ENCODE measurements around the gene SLCO6A1. TPM values are rescaled to one million over a fixed set of nuclear protein-coding genes. Genes with fewer than 3 reads are reported as not detected.

Gene SLCO6A1
- total RNA-seq, 1 donor from 2014 or later, result 0.52 TPM

GRCh38 chr5:102481054-102481715, 17.6 kb downstream of the SLCO6A1 start:
- Histone ChIP-seq H3K4me3 (ENCODE audit: low read length in 3 of 3) (no peak overlapping the region), H3K9me3 (ENCODE audit: control insufficient read depth in 3 of 3, low read length in 3 of 3) (no peaks in the 10 kb centered on the region), H3K36me3 (ENCODE audit: control insufficient read depth in 3 of 3, insufficient read depth in 3 of 3, low read length in 3 of 3) (no peaks in the 10 kb centered on the region), H3K27me3 (ENCODE audit: control insufficient read depth in 3 of 3, insufficient read depth in 3 of 3, low read length in 3 of 3) (no peaks in the 10 kb centered on the region), H3K27ac (ENCODE audit: low read depth, low read length) (no peak overlapping the region), H3K9ac (ENCODE audit: low read depth in 1 of 3, low read length in 3 of 3) (no peak overlapping the region), H3K4me1 (ENCODE audit: control insufficient read depth in 3 of 3, insufficient read depth in 3 of 3, low read length in 3 of 3) (no peaks in the 10 kb centered on the region)

- no peaks in the 10 kb centered on the region for H3K4me1 ChIP-seq (ENCODE audit: control insufficient read depth in 3 of 3, insufficient read depth in 3 of 3, low read length in 3 of 3)
- H3K9ac ChIP-seq (ENCODE audit: low read depth in 1 of 3, low read length in 3 of 3), result no peak overlapping the region
- H3K4me3 ChIP-seq (ENCODE audit: low read length in 3 of 3), result no peak overlapping the region
Observed at GRCh38 chr5:102453716-102454115, 45.1 kb downstream of the SLCO6A1 start.

GRCh38 chr5:102451082-102451481, 47.7 kb downstream of the SLCO6A1 start:
- no peaks in the 10 kb centered on the region for H3K36me3 ChIP-seq (ENCODE audit: control insufficient read depth in 3 of 3, insufficient read depth in 3 of 3, low read length in 3 of 3)
- H3K27ac ChIP-seq (ENCODE audit: low read depth, low read length), result no peak overlapping the region
- peaks cover 0 to 4% (median 3%) of the 10 kb centered on the region in 3 donors for H3K9me3 ChIP-seq (ENCODE audit: control insufficient read depth in 3 of 3, low read length in 3 of 3)
- no peak overlapping the region for H3K4me3 ChIP-seq (ENCODE audit: low read length in 3 of 3)
- no peaks in the 10 kb centered on the region for H3K27me3 ChIP-seq (ENCODE audit: control insufficient read depth in 3 of 3, insufficient read depth in 3 of 3, low read length in 3 of 3)
- no peak overlapping the region for H3K9ac ChIP-seq (ENCODE audit: low read depth in 1 of 3, low read length in 3 of 3)
- no peaks in the 10 kb centered on the region for H3K4me1 ChIP-seq (ENCODE audit: control insufficient read depth in 3 of 3, insufficient read depth in 3 of 3, low read length in 3 of 3)

More at GRCh38 chr5:102453716-102454115, 45.1 kb downstream of the SLCO6A1 start:
- H3K36me3 ChIP-seq (ENCODE audit: control insufficient read depth in 3 of 3, insufficient read depth in 3 of 3, low read length in 3 of 3), result no peaks in the 10 kb centered on the region
- no peak overlapping the region for H3K27ac ChIP-seq (ENCODE audit: low read depth, low read length)
- H3K27me3 ChIP-seq (ENCODE audit: control insufficient read depth in 3 of 3, insufficient read depth in 3 of 3, low read length in 3 of 3), result no peaks in the 10 kb centered on the region
- peaks cover 0 to 4% (median 3%) of the 10 kb centered on the region in 3 donors for H3K9me3 ChIP-seq (ENCODE audit: control insufficient read depth in 3 of 3, low read length in 3 of 3)

GRCh38 chr5:102450313-102450990, 48.3 kb downstream of the SLCO6A1 start:
- H3K9me3 ChIP-seq (ENCODE audit: control insufficient read depth in 3 of 3, low read length in 3 of 3), result peaks cover 0 to 4% (median 3%) of the 10 kb centered on the region in 3 donors
- no peaks in the 10 kb centered on the region for H3K4me1 ChIP-seq (ENCODE audit: control insufficient read depth in 3 of 3, insufficient read depth in 3 of 3, low read length in 3 of 3)
- H3K36me3 ChIP-seq (ENCODE audit: control insufficient read depth in 3 of 3, insufficient read depth in 3 of 3, low read length in 3 of 3), result no peaks in the 10 kb centered on the region
- H3K27me3 ChIP-seq (ENCODE audit: control insufficient read depth in 3 of 3, insufficient read depth in 3 of 3, low read length in 3 of 3), result no peaks in the 10 kb centered on the region
- H3K9ac ChIP-seq (ENCODE audit: low read depth in 1 of 3, low read length in 3 of 3), result no peak overlapping the region
- no peak overlapping the region for H3K4me3 ChIP-seq (ENCODE audit: low read length in 3 of 3)
- H3K27ac ChIP-seq (ENCODE audit: low read depth, low read length), result no peak overlapping the region

GRCh38 chr5:102433473-102433872, 65.3 kb downstream of the SLCO6A1 start:
- Histone ChIP-seq H3K9me3 (ENCODE audit: control insufficient read depth in 3 of 3, low read length in 3 of 3) (no peaks in the 10 kb centered on the region), H3K27me3 (ENCODE audit: control insufficient read depth in 3 of 3, insufficient read depth in 3 of 3, low read length in 3 of 3) (no peaks in the 10 kb centered on the region), H3K4me1 (ENCODE audit: control insufficient read depth in 3 of 3, insufficient read depth in 3 of 3, low read length in 3 of 3) (no peaks in the 10 kb centered on the region), H3K4me3 (ENCODE audit: low read length in 3 of 3) (no peak overlapping the region), H3K9ac (ENCODE audit: low read depth in 1 of 3, low read length in 3 of 3) (no peak overlapping the region), H3K36me3 (ENCODE audit: control insufficient read depth in 3 of 3, insufficient read depth in 3 of 3, low read length in 3 of 3) (no peaks in the 10 kb centered on the region), H3K27ac (ENCODE audit: low read depth, low read length) (no peak overlapping the region)

GRCh38 chr5:102421647-102422046, 77.2 kb downstream of the SLCO6A1 start:
- Histone ChIP-seq H3K4me3 (ENCODE audit: low read length in 3 of 3) (no peak overlapping the region), H3K27ac (ENCODE audit: low read depth, low read length) (no peak overlapping the region), H3K4me1 (ENCODE audit: control insufficient read depth in 3 of 3, insufficient read depth in 3 of 3, low read length in 3 of 3) (no peaks in the 10 kb centered on the region), H3K9me3 (ENCODE audit: control insufficient read depth in 3 of 3, low read length in 3 of 3) (no peaks in the 10 kb centered on the region), H3K36me3 (ENCODE audit: control insufficient read depth in 3 of 3, insufficient read depth in 3 of 3, low read length in 3 of 3) (no peaks in the 10 kb centered on the region), H3K9ac (ENCODE audit: low read depth in 1 of 3, low read length in 3 of 3) (no peak overlapping the region), H3K27me3 (ENCODE audit: control insufficient read depth in 3 of 3, insufficient read depth in 3 of 3, low read length in 3 of 3) (no peaks in the 10 kb centered on the region)

GRCh38 chr5:102418531-102418930, 80.3 kb downstream of the SLCO6A1 start:
- Histone ChIP-seq H3K27ac (ENCODE audit: low read depth, low read length) (no peak overlapping the region), H3K36me3 (ENCODE audit: control insufficient read depth in 3 of 3, insufficient read depth in 3 of 3, low read length in 3 of 3) (no peaks in the 10 kb centered on the region), H3K27me3 (ENCODE audit: control insufficient read depth in 3 of 3, insufficient read depth in 3 of 3, low read length in 3 of 3) (no peaks in the 10 kb centered on the region), H3K4me1 (ENCODE audit: control insufficient read depth in 3 of 3, insufficient read depth in 3 of 3, low read length in 3 of 3) (no peaks in the 10 kb centered on the region), H3K9ac (ENCODE audit: low read depth in 1 of 3, low read length in 3 of 3) (no peak overlapping the region), H3K9me3 (ENCODE audit: control insufficient read depth in 3 of 3, low read length in 3 of 3) (no peaks in the 10 kb centered on the region), H3K4me3 (ENCODE audit: low read length in 3 of 3) (no peak overlapping the region)

GRCh38 chr5:102414448-102414847, 84.4 kb downstream of the SLCO6A1 start:
- Histone ChIP-seq H3K4me1 (ENCODE audit: control insufficient read depth in 3 of 3, insufficient read depth in 3 of 3, low read length in 3 of 3) (no peaks in the 10 kb centered on the region), H3K27me3 (ENCODE audit: control insufficient read depth in 3 of 3, insufficient read depth in 3 of 3, low read length in 3 of 3) (no peaks in the 10 kb centered on the region), H3K27ac (ENCODE audit: low read depth, low read length) (no peak overlapping the region), H3K36me3 (ENCODE audit: control insufficient read depth in 3 of 3, insufficient read depth in 3 of 3, low read length in 3 of 3) (no peaks in the 10 kb centered on the region), H3K4me3 (ENCODE audit: low read length in 3 of 3) (no peak overlapping the region), H3K9me3 (ENCODE audit: control insufficient read depth in 3 of 3, low read length in 3 of 3) (no peaks in the 10 kb centered on the region), H3K9ac (ENCODE audit: low read depth in 1 of 3, low read length in 3 of 3) (no peak overlapping the region)

- H3K27me3 ChIP-seq (ENCODE audit: control insufficient read depth in 3 of 3, insufficient read depth in 3 of 3, low read length in 3 of 3), result no peaks in the 10 kb centered on the region
- no peak overlapping the region for H3K4me3 ChIP-seq (ENCODE audit: low read length in 3 of 3)
- H3K27ac ChIP-seq (ENCODE audit: low read depth, low read length), result no peak overlapping the region
- no peak overlapping the region for H3K9ac ChIP-seq (ENCODE audit: low read depth in 1 of 3, low read length in 3 of 3)
- H3K36me3 ChIP-seq (ENCODE audit: control insufficient read depth in 3 of 3, insufficient read depth in 3 of 3, low read length in 3 of 3), result no peaks in the 10 kb centered on the region
- peaks cover 2 to 6% (median 4%) of the 10 kb centered on the region in 3 donors for H3K9me3 ChIP-seq (ENCODE audit: control insufficient read depth in 3 of 3, low read length in 3 of 3)
- H3K4me1 ChIP-seq (ENCODE audit: control insufficient read depth in 3 of 3, insufficient read depth in 3 of 3, low read length in 3 of 3), result no peaks in the 10 kb centered on the region
Observed at GRCh38 chr5:102388235-102388634, 110.6 kb downstream of the SLCO6A1 start.

GRCh38 chr5:102385365-102385764, 113.4 kb downstream of the SLCO6A1 start:
- Histone ChIP-seq H3K27ac (ENCODE audit: low read depth, low read length) (no peak overlapping the region), H3K27me3 (ENCODE audit: control insufficient read depth in 3 of 3, insufficient read depth in 3 of 3, low read length in 3 of 3) (no peaks in the 10 kb centered on the region), H3K9ac (ENCODE audit: low read depth in 1 of 3, low read length in 3 of 3) (no peak overlapping the region), H3K36me3 (ENCODE audit: control insufficient read depth in 3 of 3, insufficient read depth in 3 of 3, low read length in 3 of 3) (no peaks in the 10 kb centered on the region), H3K4me3 (ENCODE audit: low read length in 3 of 3) (no peak overlapping the region), H3K4me1 (ENCODE audit: control insufficient read depth in 3 of 3, insufficient read depth in 3 of 3, low read length in 3 of 3) (no peaks in the 10 kb centered on the region), H3K9me3 (ENCODE audit: control insufficient read depth in 3 of 3, low read length in 3 of 3) (peaks cover 2 to 6% (median 4%) of the 10 kb centered on the region in 3 donors)

All from skeletal muscle tissue (tissue), 4 donors.